Parathyroid adenoma (tissue), 2 donors: ENCODE results near the gene NRIP3.

ENCODE experiments used
- H2AFZ ChIP-seq: fragments of 300-600 bp; sonication (generic); one replicate; pipeline ENCODE4 v1.7.0; 2017; ENCODE audit warnings: antibody characterized with exemption, mild to moderate bottlenecking
- H3K27ac ChIP-seq: fragments of 300-600 bp; sonication (generic); one replicate; pipeline ENCODE4 v1.7.0; 2017
- H3K27me3 ChIP-seq: fragments of 300-600 bp; sonication (generic); one replicate; pipeline ENCODE4 v1.7.0; 2017; ENCODE audit warnings: low read length; ENCODE audit not compliant: control insufficient read depth, insufficient read depth
- H3K36me3 ChIP-seq: fragments of 300-600 bp; sonication (generic); one replicate; pipeline ENCODE4 v1.7.0; 2017; ENCODE audit warnings: low read length; ENCODE audit not compliant: control insufficient read depth, insufficient read depth
- H3K4me1 ChIP-seq: fragments of 300-600 bp; sonication (generic); one replicate; pipeline ENCODE4 v1.7.0; 2017; ENCODE audit warnings: control low read depth
- H3K4me2 ChIP-seq: fragments of 300-600 bp; sonication (generic); one replicate; pipeline ENCODE4 v1.7.0; 2017; ENCODE audit warnings: low read length
- H3K4me3 ChIP-seq: fragments of 300-600 bp; sonication (generic); one replicate; pipeline ENCODE4 v1.7.0; 2017; ENCODE audit warnings: low read depth, low read length
- H3K79me2 ChIP-seq: fragments of 300-600 bp; sonication (generic); one replicate; pipeline ENCODE4 v1.7.0; 2017; ENCODE audit warnings: control low read depth
- H3K9ac ChIP-seq: fragments of 300-600 bp; sonication (generic); one replicate; pipeline ENCODE4 v1.7.0; 2017; ENCODE audit warnings: mild to moderate bottlenecking
- H3K9me3 ChIP-seq: fragments of 300-600 bp; sonication (generic); one replicate; pipeline ENCODE4 v1.7.0; 2017; ENCODE audit warnings: low read length; ENCODE audit not compliant: control insufficient read depth
- TF ChIP-seq, protein P1 (sequence below): fragments of 300-600 bp; sonication (generic); IDR thresholded peaks from one replicate; pipeline ENCODE4 v1.7.0; 2017; ENCODE audit warnings: antibody characterized with exemption, mild to moderate bottlenecking
- donor health status: primary hyperparathyroidism.

Gene NRIP3

GRCh38 chr11:8967184-8967583 is 36.6 kb downstream of the NRIP3 start:
- H3K4me1 ChIP-seq: no peaks in the 10 kb centered on the region
- no peaks in the 10 kb centered on the region for H3K9me3 ChIP-seq

GRCh38 chr11:8964324-8965320 is 39.2 kb downstream of the NRIP3 start, which contains the start of gene TMEM9B:
TMEM9B (minus strand) TSS chr11:8964442; CDS start chr11:8964313, 129 bp downstream.
- Histone ChIP-seq H3K27me3 (no peaks in the 10 kb centered on the region), H3K4me1 (no peaks in the 10 kb centered on the region), H3K9me3 (no peaks in the 10 kb centered on the region), H3K27ac (peak within 1 kb of the TSS; percentile 95), H3K4me3 (peak within 1 kb of the TSS; percentile 75), H3K9ac (peak within 1 kb of the TSS; percentile 61), H3K79me2 (peaks cover 4% of the 10 kb centered on the region), H2AFZ (peak within 1 kb of the TSS; percentile 91), H3K36me3 (no peaks in the 10 kb centered on the region), H3K4me2 (peak within 1 kb of the TSS; percentile 85)
- TF ChIP-seq, protein P1, sequence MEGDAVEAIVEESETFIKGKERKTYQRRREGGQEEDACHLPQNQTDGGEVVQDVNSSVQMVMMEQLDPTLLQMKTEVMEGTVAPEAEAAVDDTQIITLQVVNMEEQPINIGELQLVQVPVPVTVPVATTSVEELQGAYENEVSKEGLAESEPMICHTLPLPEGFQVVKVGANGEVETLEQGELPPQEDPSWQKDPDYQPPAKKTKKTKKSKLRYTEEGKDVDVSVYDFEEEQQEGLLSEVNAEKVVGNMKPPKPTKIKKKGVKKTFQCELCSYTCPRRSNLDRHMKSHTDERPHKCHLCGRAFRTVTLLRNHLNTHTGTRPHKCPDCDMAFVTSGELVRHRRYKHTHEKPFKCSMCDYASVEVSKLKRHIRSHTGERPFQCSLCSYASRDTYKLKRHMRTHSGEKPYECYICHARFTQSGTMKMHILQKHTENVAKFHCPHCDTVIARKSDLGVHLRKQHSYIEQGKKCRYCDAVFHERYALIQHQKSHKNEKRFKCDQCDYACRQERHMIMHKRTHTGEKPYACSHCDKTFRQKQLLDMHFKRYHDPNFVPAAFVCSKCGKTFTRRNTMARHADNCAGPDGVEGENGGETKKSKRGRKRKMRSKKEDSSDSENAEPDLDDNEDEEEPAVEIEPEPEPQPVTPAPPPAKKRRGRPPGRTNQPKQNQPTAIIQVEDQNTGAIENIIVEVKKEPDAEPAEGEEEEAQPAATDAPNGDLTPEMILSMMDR: no peak

More at GRCh38 chr11:8967184-8967583, 36.6 kb downstream of the NRIP3 start:
- H3K27ac ChIP-seq: no peak overlapping the region
- H3K4me2 ChIP-seq: no peak overlapping the region
- peaks cover 4% of the 10 kb centered on the region for H3K79me2 ChIP-seq
- H3K4me3 ChIP-seq: no peak overlapping the region
- H3K9ac ChIP-seq: no peak overlapping the region
- H2AFZ ChIP-seq: no peak overlapping the region
- no peaks in the 10 kb centered on the region for H3K27me3 ChIP-seq
- TF ChIP-seq, protein P1: no peak
- no peaks in the 10 kb centered on the region for H3K36me3 ChIP-seq

GRCh38 chr11:8963569-8964323 is 40.1 kb downstream of the NRIP3 start:
- peak overlapping the region; percentile 74 for H3K4me2 ChIP-seq
- peak overlapping the region; percentile 95 for H3K27ac ChIP-seq
- TF ChIP-seq, protein P1: no peak
- H3K9me3 ChIP-seq: no peaks in the 10 kb centered on the region
- H3K4me3 ChIP-seq: peak overlapping the region; percentile 75
- H2AFZ ChIP-seq: peak overlapping the region; percentile 91
- no peaks in the 10 kb centered on the region for H3K36me3 ChIP-seq
- peak overlapping the region; percentile 42 for H3K9ac ChIP-seq
- H3K27me3 ChIP-seq: no peaks in the 10 kb centered on the region
- peaks cover 10% of the 10 kb centered on the region for H3K79me2 ChIP-seq
- no peaks in the 10 kb centered on the region for H3K4me1 ChIP-seq

DNA sequence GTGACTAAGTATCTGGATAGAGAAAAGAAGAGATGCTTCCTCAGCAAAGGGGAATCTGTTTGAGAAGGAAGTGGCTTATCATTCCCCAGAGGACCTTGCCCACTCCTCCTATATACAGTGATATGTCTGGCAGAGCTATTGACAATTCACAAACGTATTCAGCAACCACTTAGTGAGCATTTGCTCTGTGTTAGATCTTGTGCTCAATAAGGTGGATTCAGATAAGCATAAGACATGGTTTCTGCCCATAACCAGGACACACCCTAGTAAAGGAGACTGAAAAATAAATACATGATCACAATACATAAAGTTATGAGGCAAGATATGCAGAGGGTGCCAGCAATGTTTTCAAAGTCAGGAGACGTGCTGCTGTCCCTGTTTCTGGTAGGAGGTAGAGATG is 41.0 kb downstream of the NRIP3 start:
- Histone ChIP-seq H3K27me3 (no peaks in the 10 kb centered on the region), H3K9me3 (no peaks in the 10 kb centered on the region), H3K9ac (no peak overlapping the region), H3K79me2 (peaks cover 10% of the 10 kb centered on the region), H3K4me2 (peak overlapping the region; percentile 74), H3K4me3 (peak overlapping the region; percentile 11), H3K36me3 (no peaks in the 10 kb centered on the region), H3K4me1 (no peaks in the 10 kb centered on the region), H2AFZ (no peak overlapping the region), H3K27ac (no peak overlapping the region)
- TF ChIP-seq, protein P1: no peak
